NCI-H2227 (cell line): Measurements from ENCODE around the gene ATP8A1.

ENCODE experiments used
- DNase-seq: peaks from one replicate; lab custom pipeline; 2025; ENCODE audit not compliant: unreplicated experiment; lab: John Stamatoyannopoulos, UW

Gene ATP8A1

DNA sequence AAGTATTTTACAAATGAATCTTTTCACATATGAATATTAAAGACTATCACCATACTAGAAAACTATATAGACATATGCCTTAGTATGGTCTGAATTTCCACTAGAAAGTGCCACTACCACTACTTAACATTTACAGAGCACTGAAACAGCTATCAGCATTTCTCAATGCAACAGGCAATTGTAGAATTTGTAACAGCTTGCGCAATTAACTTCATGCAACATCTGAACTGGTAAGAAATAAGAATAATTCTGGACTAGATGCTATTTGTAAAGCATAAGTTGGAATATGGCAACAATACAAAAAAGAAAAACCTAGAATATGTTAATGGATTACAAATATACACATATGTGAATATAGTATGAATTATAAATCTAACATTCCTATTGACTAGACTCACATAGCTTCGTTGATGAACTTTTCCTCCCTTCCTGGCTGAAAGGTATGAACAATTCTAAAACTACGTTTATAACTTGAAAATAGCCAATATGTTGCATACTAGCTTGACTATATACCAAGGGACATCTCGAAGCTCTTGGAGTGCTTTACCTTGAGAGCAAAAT lies 82.0 kb downstream of the ATP8A1 start:
- no peak for DNase-seq

DNA sequence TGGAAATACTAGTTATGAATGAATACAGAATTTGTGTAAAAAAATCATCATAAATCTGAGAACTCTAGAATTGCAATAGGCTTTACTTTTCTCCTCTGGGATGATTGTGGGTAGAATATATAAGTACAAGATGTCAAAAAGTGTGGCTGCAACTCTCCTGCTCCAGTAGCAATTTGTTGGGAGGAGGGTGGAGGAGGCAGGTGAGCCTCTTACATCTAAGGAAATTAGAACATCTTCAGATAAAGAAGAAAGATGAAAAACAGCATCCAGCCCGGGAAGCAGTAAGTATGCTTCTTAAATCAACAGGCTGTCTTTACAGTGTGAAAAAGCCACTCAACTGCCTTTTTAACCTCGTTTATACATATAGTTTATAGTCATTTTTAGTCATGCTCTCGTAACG lies 83.7 kb downstream of the ATP8A1 start:
- DNase-seq = no peak

DNA sequence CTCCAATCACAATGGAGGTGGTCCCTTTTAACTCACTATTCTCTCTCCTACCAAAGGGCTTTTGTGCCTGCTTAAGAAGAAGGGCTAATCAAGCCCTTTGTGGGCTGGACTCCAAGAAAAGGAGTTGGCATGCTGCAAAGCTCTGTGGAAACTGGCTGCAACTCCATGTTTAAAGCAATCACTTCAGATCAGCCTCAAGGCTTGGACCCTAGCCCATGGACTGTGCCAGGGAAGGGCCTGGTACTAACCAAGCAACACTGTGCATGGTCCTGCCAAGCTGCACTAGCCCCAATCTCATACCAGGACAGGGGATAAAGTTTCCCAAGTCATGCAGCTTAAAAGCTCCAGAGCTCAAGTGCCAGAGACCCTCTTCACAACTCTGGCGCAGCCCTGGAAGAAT lies 86.7 kb downstream of the ATP8A1 start:
- DNase-seq = no peak

DNA sequence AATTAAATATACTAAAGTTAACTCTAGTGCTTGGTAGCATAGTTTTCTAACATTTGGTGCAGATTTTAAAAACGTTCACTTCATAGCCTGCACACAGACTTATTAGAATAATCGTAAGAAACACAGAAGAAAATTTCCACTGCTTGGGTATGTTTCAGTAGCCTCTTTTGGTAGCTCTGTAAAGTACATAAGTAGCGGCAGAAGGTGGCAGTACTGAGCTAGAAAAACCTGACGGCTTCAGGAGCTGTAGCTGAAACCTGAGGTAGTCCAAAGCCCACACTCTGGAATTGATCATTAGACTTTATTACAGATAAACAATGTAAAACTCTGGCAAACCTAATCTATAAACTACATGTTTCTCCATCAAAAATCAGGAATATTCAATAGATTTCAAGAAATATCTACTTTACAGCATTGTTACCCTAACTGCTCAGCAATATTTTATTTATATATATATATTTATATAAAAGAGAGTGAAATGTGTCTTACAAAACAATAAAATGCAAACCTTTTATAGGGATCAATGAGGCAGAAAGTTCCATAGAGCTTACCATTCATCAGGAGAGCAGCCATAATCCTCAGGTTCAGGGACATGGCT lies 88.2 kb downstream of the ATP8A1 start:
- peak; percentile 55 for DNase-seq

DNA sequence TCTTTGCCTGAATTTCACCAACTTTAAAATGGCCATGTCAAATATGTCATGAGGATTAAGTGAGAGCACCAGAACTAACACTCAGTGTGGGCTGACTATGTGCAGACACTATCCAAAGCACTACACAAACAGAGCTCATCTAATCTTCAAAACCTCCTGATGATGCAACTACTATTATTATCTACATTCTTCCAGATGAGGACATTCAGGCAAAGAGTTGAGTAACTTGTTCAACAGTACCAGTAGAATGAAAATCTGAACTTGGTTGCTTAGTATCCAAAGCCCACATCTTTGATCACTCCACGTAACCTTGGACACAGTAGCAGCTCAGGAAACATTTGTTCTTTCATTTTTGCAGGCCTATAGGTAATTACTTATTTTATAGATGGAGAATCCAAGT lies 90.1 kb downstream of the ATP8A1 start:
- no peak for DNase-seq

DNA sequence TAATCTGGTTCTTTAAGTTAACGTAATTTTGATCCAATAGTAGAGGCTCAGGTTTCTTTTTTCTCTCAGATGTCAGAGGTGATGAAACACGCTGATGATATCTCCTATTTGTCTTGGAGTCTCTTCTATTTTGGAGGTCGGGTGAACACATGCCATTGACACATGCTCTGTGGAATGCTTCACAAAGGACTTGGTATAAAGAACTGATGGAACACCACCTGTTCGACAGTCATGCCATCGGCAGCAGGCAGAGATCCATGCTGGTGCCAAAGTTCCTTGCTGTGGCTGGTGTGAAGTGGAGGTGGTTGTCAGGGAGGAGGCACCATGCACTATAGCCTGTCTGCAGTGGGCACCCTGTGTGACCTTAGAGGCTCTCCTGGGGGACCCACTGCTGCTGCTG lies 94.9 kb downstream of the ATP8A1 start:
- no peak for DNase-seq

DNA sequence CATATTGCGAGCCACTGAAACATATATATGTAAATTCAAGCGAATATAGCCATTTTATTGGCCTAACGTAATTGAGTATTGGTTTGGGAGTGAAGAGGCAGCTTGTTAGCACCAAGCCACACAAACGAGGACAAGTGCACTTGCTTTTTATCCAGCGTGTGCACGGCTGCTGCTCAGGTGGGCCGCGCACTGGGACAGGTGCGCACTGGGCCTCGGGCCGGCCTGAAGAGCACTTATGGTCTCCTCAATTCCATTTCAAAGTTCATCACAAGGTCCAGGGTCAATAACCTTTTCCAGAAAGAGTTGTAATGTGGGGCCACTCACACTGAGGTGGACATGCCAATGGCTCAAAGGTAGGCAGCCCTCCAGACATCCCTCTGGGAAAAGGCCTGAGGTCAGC lies 95.9 kb downstream of the ATP8A1 start:
- no peak for DNase-seq

DNA sequence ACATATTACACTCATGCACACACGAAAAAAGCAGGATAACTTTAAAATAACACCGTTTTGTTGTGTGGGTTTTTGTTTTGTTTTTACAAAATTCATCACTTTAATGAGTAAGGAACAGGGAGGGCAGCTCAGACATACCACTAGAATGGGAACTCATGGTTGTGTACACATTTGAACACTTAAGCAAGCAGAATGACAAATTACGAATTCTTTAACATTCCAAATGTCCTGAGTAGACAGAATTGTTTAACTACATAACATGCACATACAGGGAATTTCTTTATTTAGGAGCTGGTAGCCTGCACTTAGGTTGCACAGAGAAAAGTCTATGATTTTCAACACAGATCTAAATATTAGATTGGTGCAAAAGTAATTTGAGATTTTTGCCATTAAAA lies 96.4 kb downstream of the ATP8A1 start:
- no peak for DNase-seq

DNA sequence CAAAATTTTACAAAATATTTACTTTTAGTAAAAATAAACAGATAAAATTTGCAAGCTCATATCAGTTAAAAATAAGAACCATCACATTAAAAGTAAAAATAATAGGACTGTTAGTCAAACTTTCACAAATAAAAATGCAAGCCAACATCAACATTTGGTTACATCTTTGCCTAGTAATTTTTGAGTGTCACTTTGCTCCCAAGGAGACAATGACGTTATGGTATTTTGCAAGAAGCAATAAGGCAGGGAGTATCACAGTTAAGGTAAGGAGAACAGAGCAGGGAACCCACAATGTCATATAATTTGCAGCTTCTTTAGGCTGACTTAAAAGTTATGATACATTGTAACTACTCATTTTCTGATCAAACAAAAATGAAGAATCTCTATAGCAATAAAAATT lies 98.7 kb downstream of the ATP8A1 start:
- DNase-seq = no peak

DNA sequence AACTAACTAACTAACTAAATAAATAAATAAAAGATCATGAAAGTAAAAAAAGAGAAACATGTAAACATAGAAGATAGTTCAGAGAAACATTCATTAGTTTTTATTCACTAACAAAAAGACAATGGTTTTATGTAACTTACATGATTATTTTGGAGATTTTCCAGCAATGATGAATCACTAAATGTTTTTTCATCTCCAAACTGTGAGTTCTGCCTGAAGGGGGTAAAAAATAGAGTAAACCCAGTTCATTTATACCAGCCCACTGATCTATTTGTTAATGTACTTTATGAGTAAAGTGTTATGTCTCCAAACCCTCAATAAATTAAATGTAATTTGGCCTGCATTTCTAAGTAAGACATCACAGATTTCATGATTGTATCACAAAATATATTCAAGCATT lies 101.1 kb downstream of the ATP8A1 start:
- DNase-seq = no peak

DNA sequence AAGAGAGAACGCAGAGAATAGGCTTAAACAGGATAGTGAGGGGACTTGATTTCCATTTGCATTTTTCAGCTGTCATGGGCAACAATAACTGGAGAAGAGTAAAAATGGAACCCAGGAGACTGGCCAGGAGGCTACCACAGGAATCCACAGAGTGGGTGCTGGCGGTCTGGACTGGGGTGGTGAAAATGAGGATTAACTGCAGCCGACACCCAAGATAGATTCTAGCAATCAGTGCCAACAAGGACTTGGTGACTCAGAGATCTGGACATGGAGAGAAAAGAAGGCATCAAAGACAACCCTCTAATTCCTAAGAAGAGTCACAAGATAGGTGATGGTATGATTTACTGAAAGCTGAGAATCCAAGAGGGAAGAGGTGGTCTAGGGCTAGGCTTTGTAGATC lies 102.8 kb downstream of the ATP8A1 start:
- DNase-seq = no peak

DNA sequence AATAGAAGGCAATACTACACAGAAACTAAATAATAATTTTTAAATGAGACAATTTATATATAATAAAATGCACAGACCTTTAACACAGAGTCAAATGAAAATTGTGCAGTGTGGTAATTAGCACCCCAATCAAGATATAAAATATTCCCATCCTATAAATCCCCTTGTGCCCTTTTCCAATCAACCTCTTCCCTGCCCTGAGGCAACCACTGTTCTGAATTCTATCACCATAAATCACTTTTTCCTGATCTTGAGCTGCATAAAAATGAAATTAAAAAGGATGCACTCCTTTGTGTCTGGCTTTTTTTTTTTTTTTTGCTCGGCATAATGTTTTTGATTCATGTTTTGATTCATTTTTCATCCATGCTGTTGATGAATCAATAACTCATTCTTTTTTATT lies 107.0 kb downstream of the ATP8A1 start:
- DNase-seq = no peak

DNA sequence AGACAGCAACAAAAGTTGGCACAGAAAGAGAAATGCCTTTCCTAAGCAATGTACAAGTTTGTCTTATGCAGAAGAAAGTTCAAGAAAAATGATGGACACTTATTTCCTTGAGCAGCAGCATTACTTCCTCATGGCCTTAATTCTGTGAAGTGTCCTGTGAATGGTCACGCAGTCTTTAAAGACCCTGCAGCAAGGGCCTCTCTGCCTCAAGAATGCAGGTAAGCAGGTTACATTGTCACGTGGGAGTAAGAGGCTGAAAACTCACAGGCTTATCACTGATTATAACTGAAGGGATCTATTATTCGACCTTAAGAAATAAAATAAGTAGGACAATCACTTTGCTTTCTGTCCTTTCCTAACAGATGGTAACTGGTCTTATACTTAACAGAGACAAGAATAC lies 109.1 kb downstream of the ATP8A1 start:
- no peak for DNase-seq

DNA sequence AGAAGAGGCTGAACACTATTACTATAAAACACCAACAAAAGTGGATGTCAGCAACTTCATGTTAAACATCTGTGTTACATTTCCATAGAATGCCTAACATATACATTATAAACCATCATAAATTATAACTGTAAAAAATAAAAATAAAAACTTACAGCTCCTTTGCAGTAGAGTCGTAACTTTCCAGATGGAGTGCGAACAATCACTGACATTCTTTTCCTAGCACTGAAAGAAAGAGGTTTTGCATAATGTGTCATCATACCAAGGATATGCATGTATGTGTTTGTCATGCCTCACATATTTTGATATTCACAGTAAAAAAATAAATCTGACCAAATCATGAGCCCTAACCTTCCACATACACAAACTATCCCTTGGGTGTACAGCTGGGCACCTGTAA lies 113.1 kb downstream of the ATP8A1 start:
- DNase-seq = no peak

DNA sequence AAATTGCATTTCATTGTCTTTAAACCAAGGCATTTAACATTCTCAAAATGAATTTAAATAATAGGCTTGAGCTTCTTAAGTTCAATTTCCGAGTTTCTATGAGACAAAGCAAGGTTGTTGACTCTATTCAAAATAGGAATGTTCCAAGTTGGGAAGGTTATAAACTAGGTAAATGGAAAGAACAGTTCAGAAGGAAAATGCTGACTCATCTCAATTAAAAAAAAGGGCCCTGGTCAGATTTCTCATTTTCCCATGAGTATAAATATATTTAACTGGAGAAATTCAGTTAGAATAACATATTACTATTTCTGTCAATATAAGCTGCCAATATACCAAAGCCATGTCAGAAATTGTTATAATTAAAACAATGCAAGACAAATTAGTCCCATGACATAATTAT lies 113.8 kb downstream of the ATP8A1 start:
- no peak for DNase-seq

DNA sequence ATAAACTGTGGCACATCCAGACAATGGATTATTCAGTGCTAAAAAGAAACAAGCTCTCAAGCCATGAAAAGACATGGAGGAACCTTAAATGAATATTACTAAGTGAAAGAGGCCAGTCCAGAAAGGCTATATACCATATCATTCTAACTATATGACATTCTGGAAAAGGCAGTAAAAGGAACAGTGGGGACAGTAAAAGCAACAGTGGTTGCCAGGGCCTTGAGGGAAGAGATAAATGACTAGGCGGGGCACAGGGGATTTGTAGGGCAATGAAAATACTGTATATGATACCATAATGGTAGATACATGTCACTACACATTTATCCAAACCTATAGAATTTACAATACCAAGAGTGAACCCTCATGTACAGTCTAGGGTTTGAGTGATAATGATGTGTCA lies 115.3 kb downstream of the ATP8A1 start:
- no peak for DNase-seq

DNA sequence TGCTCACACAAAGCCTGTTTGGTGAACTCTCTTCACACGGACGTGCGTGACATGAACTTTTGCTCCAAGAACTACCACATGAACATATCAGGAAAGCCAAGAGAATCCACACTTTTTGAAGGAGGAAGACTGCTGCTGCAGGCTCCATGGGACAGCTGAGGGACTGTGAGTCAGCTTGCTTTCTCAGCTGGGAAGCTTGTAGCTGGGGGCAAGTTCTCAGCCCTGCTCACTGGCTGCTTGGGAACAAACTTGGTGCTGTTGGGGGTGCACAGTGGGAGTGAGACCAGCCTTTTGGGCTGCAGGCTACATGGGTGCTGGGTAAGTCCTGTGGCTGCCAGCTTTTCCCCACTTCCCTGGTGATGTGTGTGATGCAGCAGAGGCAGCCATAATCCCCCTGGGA lies 123.9 kb downstream of the ATP8A1 start:
- DNase-seq = no peak

DNA sequence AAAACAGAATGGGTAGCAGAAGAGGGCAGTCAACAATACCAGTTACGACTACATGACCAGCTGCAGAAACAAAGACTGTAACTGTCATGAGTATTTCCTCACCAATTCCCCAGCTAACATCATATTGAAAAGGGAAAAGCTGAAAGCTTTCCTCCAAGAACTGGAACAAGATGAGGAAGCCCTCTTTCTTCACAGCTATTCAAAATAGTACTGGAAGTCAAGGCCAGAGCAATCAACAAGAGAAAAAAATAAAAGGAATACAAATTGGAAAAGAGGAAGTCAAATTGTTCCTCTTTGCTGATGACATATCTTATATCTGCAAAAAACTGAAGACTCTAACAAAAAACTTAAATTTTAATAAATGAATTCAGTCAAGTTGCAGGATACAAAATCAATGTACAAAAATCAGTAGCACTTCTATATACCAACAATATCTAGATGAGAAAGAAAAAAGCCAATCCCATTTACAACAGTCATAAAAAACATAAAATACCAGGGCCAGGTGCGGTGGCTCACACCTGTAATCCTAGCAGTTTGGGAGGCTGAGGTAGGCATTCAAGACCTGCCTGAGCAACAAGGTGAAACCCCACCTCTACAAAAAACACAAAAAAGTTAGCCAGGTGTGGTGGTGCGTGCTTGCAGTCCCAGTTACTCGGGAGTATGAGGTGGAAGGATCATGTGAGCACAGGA lies 125.4 kb downstream of the ATP8A1 start:
- no peak for DNase-seq

DNA sequence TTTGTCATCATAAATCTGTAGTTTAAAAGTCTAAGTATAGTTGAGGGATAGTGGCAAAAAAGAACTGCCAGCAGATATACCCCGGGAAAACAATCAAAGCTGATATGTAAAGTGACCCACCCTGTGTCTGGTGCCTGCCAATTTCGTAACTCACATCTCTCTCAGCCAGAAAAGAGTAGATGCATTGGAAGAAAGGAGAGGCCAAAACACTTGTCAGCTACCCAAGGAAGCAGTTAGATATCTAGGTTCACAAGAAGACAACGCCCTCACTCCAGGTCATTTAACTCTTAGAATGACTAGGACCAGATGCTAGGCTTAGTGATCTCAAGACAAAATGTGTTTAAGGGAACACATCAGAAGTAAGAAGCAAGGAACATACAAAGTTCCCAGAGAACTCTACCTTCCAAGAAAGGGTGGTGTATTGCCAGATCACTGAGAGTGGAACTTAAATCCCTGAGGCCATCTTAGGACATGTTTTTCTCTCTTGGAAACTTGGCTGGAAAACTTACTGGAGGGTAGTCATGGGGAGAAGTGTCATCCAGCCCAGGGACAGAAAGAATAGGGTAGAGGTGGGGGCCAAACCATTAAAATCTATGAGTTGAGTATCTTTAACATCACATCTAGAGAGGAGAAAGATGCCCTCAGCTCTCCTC lies 133.7 kb downstream of the ATP8A1 start:
- no peak for DNase-seq

DNA sequence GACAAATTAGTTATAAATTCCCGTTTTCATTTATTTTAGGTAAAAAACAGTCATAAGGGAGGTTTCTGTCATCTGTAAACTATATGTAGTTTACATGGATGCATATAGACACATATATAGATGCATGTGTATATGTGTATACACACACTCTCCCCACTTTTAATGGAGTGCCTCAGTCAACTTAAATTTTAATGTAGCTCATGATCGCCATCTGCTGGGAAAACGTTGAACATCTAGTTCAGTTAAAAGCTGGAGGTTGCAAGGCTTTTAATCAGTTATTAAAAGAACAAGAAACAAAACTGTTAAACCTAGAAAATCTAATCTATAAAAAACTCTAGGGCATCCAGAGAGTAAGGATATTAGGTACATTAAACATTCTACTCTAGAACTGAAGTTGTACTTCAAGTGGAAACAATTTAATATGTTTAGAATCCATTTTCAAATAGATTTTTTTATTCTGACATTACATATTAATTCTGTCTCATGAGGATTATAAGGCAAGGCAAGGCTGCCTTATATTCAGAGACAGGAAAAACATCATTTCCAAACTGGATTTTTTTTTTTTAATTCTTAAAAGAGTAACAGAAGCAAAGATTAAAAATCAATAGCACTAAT lies 137.0 kb downstream of the ATP8A1 start:
- DNase-seq = peak; percentile 49

DNA sequence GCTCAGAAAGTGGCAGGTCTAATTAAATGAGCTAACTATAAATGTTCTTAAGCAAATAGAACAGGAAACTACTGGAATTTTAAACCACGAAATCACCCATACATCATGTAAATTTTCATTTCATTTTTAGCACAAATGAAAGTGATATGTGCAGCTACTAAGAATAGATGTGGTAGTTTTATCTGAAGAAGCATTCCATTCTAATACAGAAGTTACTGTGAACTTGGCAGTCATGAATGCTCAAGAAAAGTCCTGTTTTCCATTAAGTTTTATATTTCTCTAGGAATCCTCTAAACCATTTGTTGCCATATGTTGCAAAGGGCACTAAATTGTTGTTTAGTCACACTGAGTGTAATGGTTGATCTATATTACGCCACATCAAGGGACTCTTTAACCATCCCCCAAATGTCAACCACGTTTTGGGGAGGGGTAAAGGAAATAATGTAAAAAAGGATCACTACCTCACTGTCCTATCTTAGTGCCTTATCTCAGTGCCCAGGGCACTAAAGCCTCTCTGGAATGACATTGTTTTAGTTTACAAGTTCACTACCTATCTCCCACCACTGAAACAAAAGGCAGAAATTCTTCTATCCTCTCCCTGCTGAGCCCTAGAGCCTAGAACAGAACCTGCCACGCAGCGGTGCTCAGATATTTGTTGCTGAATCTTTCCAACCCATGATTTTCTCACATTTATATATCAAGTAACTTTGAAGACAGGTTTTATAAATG lies 141.6 kb downstream of the ATP8A1 start:
- DNase-seq = no peak
